ENCODE data around the gene IL24. TPM values are rescaled to one million over a fixed set of nuclear protein-coding genes. Genes with fewer than 3 reads are reported as not detected.

The IL24 gene
- polyA plus RNA-seq, 1 of the 3 experiments (the other 2 are of a cell fraction), result 0.03 TPM

GRCh38 chr1:206898089-206898914 is 1.1 kb downstream of the IL24 start (continued):
- no peak for TF ChIP-seq CTCF (IDR thresholded peaks at IDR 0.05)
- peak; percentile 33; the same call in 1 of the 2 replicates for TF ChIP-seq NFIC (IDR thresholded peaks at IDR 0.05; ENCODE audit: borderline replicate concordance)
- TF ChIP-seq EP300 (IDR thresholded peaks at IDR 0.05; ENCODE audit: borderline replicate concordance in 1 of 2, low read depth in 1 of 2, low read length in 1 of 2), result peak in 1 of 2 experiments; percentile 39; a peak in 1 of 4 replicates
- peak; percentile 76 for TF ChIP-seq FOSL2 (IDR thresholded peaks at IDR 0.05; ENCODE audit: borderline replicate concordance, low read depth)
- no peak for TF ChIP-seq USF2 (IDR thresholded peaks at IDR 0.05; ENCODE audit: borderline replicate concordance, low read depth, low read length)
- TF ChIP-seq, protein P1, sequence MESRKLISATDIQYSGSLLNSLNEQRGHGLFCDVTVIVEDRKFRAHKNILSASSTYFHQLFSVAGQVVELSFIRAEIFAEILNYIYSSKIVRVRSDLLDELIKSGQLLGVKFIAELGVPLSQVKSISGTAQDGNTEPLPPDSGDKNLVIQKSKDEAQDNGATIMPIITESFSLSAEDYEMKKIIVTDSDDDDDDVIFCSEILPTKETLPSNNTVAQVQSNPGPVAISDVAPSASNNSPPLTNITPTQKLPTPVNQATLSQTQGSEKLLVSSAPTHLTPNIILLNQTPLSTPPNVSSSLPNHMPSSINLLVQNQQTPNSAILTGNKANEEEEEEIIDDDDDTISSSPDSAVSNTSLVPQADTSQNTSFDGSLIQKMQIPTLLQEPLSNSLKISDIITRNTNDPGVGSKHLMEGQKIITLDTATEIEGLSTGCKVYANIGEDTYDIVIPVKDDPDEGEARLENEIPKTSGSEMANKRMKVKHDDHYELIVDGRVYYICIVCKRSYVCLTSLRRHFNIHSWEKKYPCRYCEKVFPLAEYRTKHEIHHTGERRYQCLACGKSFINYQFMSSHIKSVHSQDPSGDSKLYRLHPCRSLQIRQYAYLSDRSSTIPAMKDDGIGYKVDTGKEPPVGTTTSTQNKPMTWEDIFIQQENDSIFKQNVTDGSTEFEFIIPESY (IDR thresholded peaks at IDR 0.05; ENCODE audit: borderline replicate concordance, low read depth), result no peak
- peak; percentile 37; the same call in 1 of the 2 replicates for TF ChIP-seq TCF12 (IDR thresholded peaks at IDR 0.05)
- TF ChIP-seq ELF1 (IDR thresholded peaks at IDR 0.05), result no peak
- no peak for TF ChIP-seq CHD2 (IDR thresholded peaks at IDR 0.05; ENCODE audit: low read length, partially characterized antibody)
- no peak for TF ChIP-seq TAF1 (IDR thresholded peaks at IDR 0.05; ENCODE audit: borderline replicate concordance, low read depth, low read length)
- TF ChIP-seq, protein P2, sequence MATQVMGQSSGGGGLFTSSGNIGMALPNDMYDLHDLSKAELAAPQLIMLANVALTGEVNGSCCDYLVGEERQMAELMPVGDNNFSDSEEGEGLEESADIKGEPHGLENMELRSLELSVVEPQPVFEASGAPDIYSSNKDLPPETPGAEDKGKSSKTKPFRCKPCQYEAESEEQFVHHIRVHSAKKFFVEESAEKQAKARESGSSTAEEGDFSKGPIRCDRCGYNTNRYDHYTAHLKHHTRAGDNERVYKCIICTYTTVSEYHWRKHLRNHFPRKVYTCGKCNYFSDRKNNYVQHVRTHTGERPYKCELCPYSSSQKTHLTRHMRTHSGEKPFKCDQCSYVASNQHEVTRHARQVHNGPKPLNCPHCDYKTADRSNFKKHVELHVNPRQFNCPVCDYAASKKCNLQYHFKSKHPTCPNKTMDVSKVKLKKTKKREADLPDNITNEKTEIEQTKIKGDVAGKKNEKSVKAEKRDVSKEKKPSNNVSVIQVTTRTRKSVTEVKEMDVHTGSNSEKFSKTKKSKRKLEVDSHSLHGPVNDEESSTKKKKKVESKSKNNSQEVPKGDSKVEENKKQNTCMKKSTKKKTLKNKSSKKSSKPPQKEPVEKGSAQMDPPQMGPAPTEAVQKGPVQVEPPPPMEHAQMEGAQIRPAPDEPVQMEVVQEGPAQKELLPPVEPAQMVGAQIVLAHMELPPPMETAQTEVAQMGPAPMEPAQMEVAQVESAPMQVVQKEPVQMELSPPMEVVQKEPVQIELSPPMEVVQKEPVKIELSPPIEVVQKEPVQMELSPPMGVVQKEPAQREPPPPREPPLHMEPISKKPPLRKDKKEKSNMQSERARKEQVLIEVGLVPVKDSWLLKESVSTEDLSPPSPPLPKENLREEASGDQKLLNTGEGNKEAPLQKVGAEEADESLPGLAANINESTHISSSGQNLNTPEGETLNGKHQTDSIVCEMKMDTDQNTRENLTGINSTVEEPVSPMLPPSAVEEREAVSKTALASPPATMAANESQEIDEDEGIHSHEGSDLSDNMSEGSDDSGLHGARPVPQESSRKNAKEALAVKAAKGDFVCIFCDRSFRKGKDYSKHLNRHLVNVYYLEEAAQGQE (IDR thresholded peaks at IDR 0.05; ENCODE audit: low read depth, low read length), result no peak
- TF ChIP-seq, protein P3, sequence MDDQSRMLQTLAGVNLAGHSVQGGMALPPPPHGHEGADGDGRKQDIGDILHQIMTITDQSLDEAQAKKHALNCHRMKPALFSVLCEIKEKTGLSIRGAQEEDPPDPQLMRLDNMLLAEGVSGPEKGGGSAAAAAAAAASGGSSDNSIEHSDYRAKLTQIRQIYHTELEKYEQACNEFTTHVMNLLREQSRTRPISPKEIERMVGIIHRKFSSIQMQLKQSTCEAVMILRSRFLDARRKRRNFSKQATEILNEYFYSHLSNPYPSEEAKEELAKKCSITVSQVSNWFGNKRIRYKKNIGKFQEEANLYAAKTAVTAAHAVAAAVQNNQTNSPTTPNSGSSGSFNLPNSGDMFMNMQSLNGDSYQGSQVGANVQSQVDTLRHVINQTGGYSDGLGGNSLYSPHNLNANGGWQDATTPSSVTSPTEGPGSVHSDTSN (IDR thresholded peaks at IDR 0.05), result peak; percentile 48
- no peak for TF ChIP-seq SIN3A (IDR thresholded peaks at IDR 0.05; ENCODE audit: borderline replicate concordance, low read depth, low read length)

Measured in SK-N-SH (cell line).